HepG2 (cell line): ENCODE measurements around the gene CELF4. TPM values are rescaled to one million over a fixed set of nuclear protein-coding genes. Genes with fewer than 3 reads are reported as not detected.

Source experiments
- ATAC-seq: fragments of 200-7000 bp; cut with Tn5 transposase; 3 replicates; pipeline ENCODE4 v1.9.1; 2020; ENCODE audit warnings: mild to moderate bottlenecking, moderate library complexity
- BruUV-seq: library from RNA; stranded (reverse); fragments of 400-500 nt; replicated peaks from 2 replicates; lab custom pipeline; 2021; lab: Mats Ljungman, UMichigan
- CTCF ChIA-PET: fragments of 300-600 bp; formaldehyde crosslinking; extraction: SDS; loops from one replicate; lab custom pipeline; 2021; ENCODE audit warnings: low total read pairs, inconsistent platforms, low intra/inter-chr PET ratio; lab: Yijun Ruan, JAX
- POLR2A ChIA-PET: fragments of 350-600 bp; sonication (Branson Sonifier 250); formaldehyde crosslinking; loops from one replicate; lab custom pipeline; 2020; ENCODE audit warnings: antibody characterized with exemption, inconsistent platforms; lab: Yijun Ruan, JAX
- DNase-seq: peaks from one replicate; pipeline ENCODE4 v3.0.0-alpha.2; 2015; ENCODE audit warnings: low spot score
- FAIRE-seq: peaks from 3 replicates; lab custom pipeline; 2011; peaks lifted over from hg19 to GRCh38; lab: Jason Lieb, UNC
- H2AFZ ChIP-seq: one replicate; pipeline ENCODE4 v1.6.1; 2011; ENCODE audit warnings: low read length, inconsistent platforms
- H3K27ac ChIP-seq: fragments of 300-600 bp; 3 replicates; pipeline ENCODE4 v1.8.0; 2011; ENCODE audit warnings: mixed run types, mild to moderate bottlenecking, mixed read lengths, low read length, inconsistent platforms; ENCODE audit not compliant: insufficient read depth; ENCODE audit errors: extremely low read length
- H3K27me3 ChIP-seq, 2 experiments: fragments of 200-600 bp in 1 of 2; 2 replicates in 1 of 2; 3 replicates in 1 of 2; pipeline versions ENCODE4 v1.6.0 to v1.8.0; 2011; ENCODE audit warnings: low read length in 2 of 2, mild to moderate bottlenecking in 2 of 2, moderate library complexity in 2 of 2, inconsistent platforms in 1 of 2; ENCODE audit not compliant: insufficient read depth in 2 of 2, control insufficient read depth in 1 of 2
- H3K36me3 ChIP-seq, 2 experiments: fragments of 200-600 bp in 1 of 2; replicated peaks in 1 of 2; 2 replicates in 1 of 2; 3 replicates in 1 of 2; pipeline versions ENCODE4 v1.5.1 to v1.8.0; 2011; ENCODE audit warnings: low read length in 2 of 2, inconsistent platforms in 1 of 2; ENCODE audit not compliant: insufficient read depth in 2 of 2, control insufficient read depth in 1 of 2
- H3K4me1 ChIP-seq: 2 replicates; pipeline ENCODE4 v1.5.1; 2012; ENCODE audit warnings: low read length, inconsistent platforms; ENCODE audit not compliant: insufficient read depth
- H3K4me2 ChIP-seq: 2 replicates; pipeline ENCODE4 v1.6.0; 2011; ENCODE audit warnings: low read depth, low read length, inconsistent platforms
- H3K4me3 ChIP-seq, 3 experiments: fragments of 200-600 bp in 1 of 3; sonication (generic), shearing (Covaris generic) in 1 of 3; replicated peaks in 1 of 3; 2 replicates each; pipeline ENCODE4 v1.5.1; 2011 to 2016; ENCODE audit warnings: low read length in 3 of 3, inconsistent platforms in 2 of 3, low read depth in 2 of 3, mild to moderate bottlenecking in 2 of 3, control low read depth in 1 of 3, mixed read lengths in 1 of 3; ENCODE audit not compliant: insufficient read depth in 1 of 3
- H3K79me2 ChIP-seq: one replicate; pipeline ENCODE4 v1.6.1; 2011; ENCODE audit warnings: low read length, inconsistent platforms; ENCODE audit not compliant: insufficient read depth
- H3K9ac ChIP-seq: 2 replicates; pipeline ENCODE4 v1.6.0; 2011; ENCODE audit warnings: mild to moderate bottlenecking, low read depth, low read length, inconsistent platforms; ENCODE audit not compliant: insufficient read depth
- H3K9me3 ChIP-seq: 2 replicates; pipeline ENCODE4 v1.5.1; 2012; ENCODE audit warnings: mild to moderate bottlenecking, low read length
- H4K20me1 ChIP-seq: 2 replicates; pipeline ENCODE4 v1.6.0; 2011; ENCODE audit warnings: inconsistent platforms, mild to moderate bottlenecking, low read length, moderate library complexity; ENCODE audit not compliant: insufficient read depth
- DBP ChIP-seq: sonication (generic); formaldehyde crosslinking; IDR thresholded peaks from 2 replicates; pipeline ENCODE4 v1.4.0; 2020; ENCODE audit warnings: missing genetic modification reagents; ENCODE audit errors: not compliant biosample characterization
- ETS1 ChIP-seq: sonication (generic); formaldehyde crosslinking; IDR thresholded peaks from 2 replicates; pipeline ENCODE4 v1.4.0; 2020; ENCODE audit warnings: missing genetic modification reagents
- NFRKB ChIP-seq: fragments of 450-650 bp; IDR thresholded peaks from 2 replicates; pipeline ENCODE4 v1.6.1; 2017
- PITX1 ChIP-seq: sonication (generic); formaldehyde crosslinking; IDR thresholded peaks from 2 replicates; pipeline ENCODE4 v1.5.1; 2020; ENCODE audit warnings: mild to moderate bottlenecking, missing genetic modification reagents
- REXO4 ChIP-seq: sonication (generic); formaldehyde crosslinking; IDR thresholded peaks from 2 replicates; pipeline ENCODE4 v1.8.0; 2022; ENCODE audit warnings: missing genetic modification reagents, mild to moderate bottlenecking, borderline replicate concordance
- SPEN ChIP-seq: sonication (generic); formaldehyde crosslinking; IDR thresholded peaks from 2 replicates; pipeline ENCODE4 v1.5.1; 2020; ENCODE audit warnings: low read depth, mild to moderate bottlenecking, missing genetic modification reagents
- SUZ12 ChIP-seq: fragments of 150-350 bp; IDR thresholded peaks from 2 replicates; pipeline ENCODE4 v1.6.1; 2014; ENCODE audit warnings: low read depth, low read length
- THAP7 ChIP-seq: sonication (generic); formaldehyde crosslinking; IDR thresholded peaks from 2 replicates; pipeline ENCODE4 v1.8.1; 2023; ENCODE audit warnings: mild to moderate bottlenecking, missing genetic modification reagents
- ZBTB21 ChIP-seq: sonication (generic); formaldehyde crosslinking; IDR thresholded peaks from 2 replicates; pipeline ENCODE4 v1.4.0; 2020; ENCODE audit warnings: missing genetic modification reagents
- ZBTB49 ChIP-seq: sonication (generic); formaldehyde crosslinking; IDR thresholded peaks from 2 replicates; pipeline ENCODE4 v1.4.0; 2020; ENCODE audit warnings: missing genetic modification reagents, borderline replicate concordance
- ZFP41 ChIP-seq: sonication (generic); formaldehyde crosslinking; IDR thresholded peaks from 2 replicates; pipeline ENCODE4 v1.4.0; 2020; ENCODE audit warnings: mild to moderate bottlenecking, missing genetic modification reagents, borderline replicate concordance
- ZNF235 ChIP-seq: sonication (generic); formaldehyde crosslinking; IDR thresholded peaks from 2 replicates; pipeline ENCODE4 v1.8.1; 2023; ENCODE audit warnings: mild to moderate bottlenecking, missing genetic modification reagents, borderline replicate concordance
- ZNF367 ChIP-seq: sonication (generic); formaldehyde crosslinking; IDR thresholded peaks from 2 replicates; pipeline ENCODE4 v1.4.0; 2020; ENCODE audit warnings: missing genetic modification reagents, borderline replicate concordance
- ZNF747 ChIP-seq: sonication (generic); formaldehyde crosslinking; IDR thresholded peaks from 2 replicates; pipeline ENCODE4 v1.8.1; 2023; ENCODE audit warnings: missing genetic modification reagents, mild to moderate bottlenecking, borderline replicate concordance
- WGBS: methylation state at CpG from one replicate; pipeline ENCODE4 v1.1.6; 2017; ENCODE audit warnings: low lambda C conversion rate; 5-methylcytosine and 5-hydroxymethylcytosine counted together
- in situ Hi-C: cut with HindIII; loops from 2 replicates; pipeline ENCODE4 v1.10.0; 2017; ENCODE audit warnings: low pct_unique_long_range_greater_than_20kb; ENCODE audit not compliant: extremely low pct_ligation_motif_present
- intact Hi-C: fragments of 100-400 bp; cut with micrococcal nuclease; formaldehyde crosslinking; loops from one replicate; pipeline ENCODE4 v1.10.0; 2022; ENCODE audit not compliant: unreplicated experiment
- polyA plus RNA-seq, 8 experiments: library from polyadenylated mRNA; depleted of rRNA in 3 of 8; stranded (reverse) in 7 of 8; unstranded in 1 of 8; fragments of >200 nt; fragmentation: Illumina TruSeq in 4 of 8; extraction: Trizol in 4 of 8; gene quantifications; 2 replicates each; pipeline versions ENCODE4 v1.2.1 to v1.2.3, GENCODE V29; 2011 to 2016; ENCODE audit warnings: low read depth in 4 of 8, missing spikeins in 1 of 8, mixed read lengths in 1 of 8; ENCODE audit not compliant: insufficient read depth in 1 of 8
- total RNA-seq, 5 experiments: library from RNA; depleted of rRNA; stranded (reverse); fragments of >200 nt; fragmentation: Illumina TruSeq; extraction: Trizol; gene quantifications; 2 replicates each; pipeline ENCODE4 v1.2.3, GENCODE V29; 2016; ENCODE audit warnings: low read depth in 1 of 5

CELF4 gene
- total and polyA plus RNA-seq, 2 of the 13 experiments (the other 11 are each of a cell fraction or from before 2014, with no cell fraction given): not detected

- TF ChIP-seq ZNF367 (no peak), DBP (CRISPR knock-in tag) (no peak), ZFP41 (CRISPR knock-in tag) (no peak), ZNF235 (CRISPR knock-in tag) (no peak)
- Histone ChIP-seq H3K4me3 (no peak overlapping the region), H2AFZ (no peak overlapping the region), H3K4me2 (no peak overlapping the region), H3K9me3 (no peaks in the 10 kb centered on the region), H3K79me2 (no peaks in the 10 kb centered on the region), H3K27ac (no peak overlapping the region), H4K20me1 (no peaks in the 10 kb centered on the region), H3K4me1 (no peaks in the 10 kb centered on the region), H3K27me3 (peaks cover 1 to 19% of the 10 kb centered on the region in 2 experiments), H3K36me3 (no peaks in the 10 kb centered on the region), H3K9ac (no peak overlapping the region)
- CTCF ChIA-PET: no interaction called here
- WGBS: 0% methylated on average over 5 of the region's 5 CpGs
- in situ Hi-C loops: no loop called here
- no peak for DNase-seq
- POLR2A ChIA-PET: no interaction called here
- no peak for FAIRE-seq
- no peak for ATAC-seq
- no TSS peak for BruUV-seq
- intact Hi-C loops: no loop called here
Measured at GRCh38 chr18:37570336-37570930, 4.8 kb upstream of the CELF4 start.

- intact Hi-C loops (no loop called here), in situ Hi-C loops (no loop called here)
- Histone ChIP-seq H3K27me3 (peaks cover 1 to 36% of the 10 kb centered on the region in 2 experiments; a peak in 3 of 5 replicates), H2AFZ (no peak overlapping the region), H3K4me2 (no peak overlapping the region), H3K36me3 (no peaks in the 10 kb centered on the region), H3K4me1 (no peaks in the 10 kb centered on the region), H3K4me3 (no peak overlapping the region), H3K9me3 (no peaks in the 10 kb centered on the region), H3K79me2 (no peaks in the 10 kb centered on the region), H3K27ac (no peak overlapping the region), H3K9ac (no peak overlapping the region), H4K20me1 (no peaks in the 10 kb centered on the region)
- 7% methylated on average over 3 of the region's 4 CpGs for WGBS
- POLR2A ChIA-PET: no interaction called here
- CTCF ChIA-PET: no interaction called here
- FAIRE-seq: no peak
- no TSS peak for BruUV-seq
- ATAC-seq: no peak
- DNase-seq: no peak
- TF ChIP-seq REXO4 (no peak), NFRKB (no peak), SPEN (no peak), ZBTB49 (CRISPR knock-in tag) (no peak), SUZ12 (no peak), ZBTB21 (CRISPR knock-in tag) (no peak), THAP7 (CRISPR knock-in tag) (no peak), ETS1 (no peak), ZNF747 (CRISPR knock-in tag) (no peak), PITX1 (no peak)
Measured at GRCh38 chr18:37568671-37569070, 3.1 kb upstream of the CELF4 start.
